Measurements from ENCODE around the gene PYGO1.
"Not testable (repeated sequence)": the region's sequence is repeated elsewhere in the genome, so short reads cannot be mapped to it uniquely, and the experiment has no call there.

GRCh38 chr15:55488952-55489600 is 99.1 kb downstream of the PYGO1 start:
- TF ChIP-seq, protein P1, sequence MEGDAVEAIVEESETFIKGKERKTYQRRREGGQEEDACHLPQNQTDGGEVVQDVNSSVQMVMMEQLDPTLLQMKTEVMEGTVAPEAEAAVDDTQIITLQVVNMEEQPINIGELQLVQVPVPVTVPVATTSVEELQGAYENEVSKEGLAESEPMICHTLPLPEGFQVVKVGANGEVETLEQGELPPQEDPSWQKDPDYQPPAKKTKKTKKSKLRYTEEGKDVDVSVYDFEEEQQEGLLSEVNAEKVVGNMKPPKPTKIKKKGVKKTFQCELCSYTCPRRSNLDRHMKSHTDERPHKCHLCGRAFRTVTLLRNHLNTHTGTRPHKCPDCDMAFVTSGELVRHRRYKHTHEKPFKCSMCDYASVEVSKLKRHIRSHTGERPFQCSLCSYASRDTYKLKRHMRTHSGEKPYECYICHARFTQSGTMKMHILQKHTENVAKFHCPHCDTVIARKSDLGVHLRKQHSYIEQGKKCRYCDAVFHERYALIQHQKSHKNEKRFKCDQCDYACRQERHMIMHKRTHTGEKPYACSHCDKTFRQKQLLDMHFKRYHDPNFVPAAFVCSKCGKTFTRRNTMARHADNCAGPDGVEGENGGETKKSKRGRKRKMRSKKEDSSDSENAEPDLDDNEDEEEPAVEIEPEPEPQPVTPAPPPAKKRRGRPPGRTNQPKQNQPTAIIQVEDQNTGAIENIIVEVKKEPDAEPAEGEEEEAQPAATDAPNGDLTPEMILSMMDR (conservative IDR thresholded peaks at IDR 0.05 in 1 of 2, IDR thresholded peaks at IDR 0.05 in 1 of 2; ENCODE audit: extremely low read depth in 1 of 2, insufficient read depth in 1 of 2, low read depth in 1 of 2, low read length in 2 of 2) = not testable (repeated sequence)
- TF ChIP-seq EZH2 (IDR thresholded peaks at IDR 0.05; ENCODE audit: borderline replicate concordance, low read length) = not testable (repeated sequence)
